HG03066 (cell line): Measurements from ENCODE around the gene POMP.
A peak's percentile ranks its signal among the peaks of the same experiment; 100 is the strongest.
"Not testable (repeated sequence)": the region's sequence is repeated elsewhere in the genome, so short reads cannot be mapped to it uniquely, and the experiment has no call there.

Source experiments
- ATAC-seq: cut with Tn5 transposase; IDR thresholded peaks from one replicate; pipeline ENCODE4 v1.9.1; 2021; ENCODE audit warnings: low read depth; ENCODE audit not compliant: unreplicated experiment

The POMP gene

DNA sequence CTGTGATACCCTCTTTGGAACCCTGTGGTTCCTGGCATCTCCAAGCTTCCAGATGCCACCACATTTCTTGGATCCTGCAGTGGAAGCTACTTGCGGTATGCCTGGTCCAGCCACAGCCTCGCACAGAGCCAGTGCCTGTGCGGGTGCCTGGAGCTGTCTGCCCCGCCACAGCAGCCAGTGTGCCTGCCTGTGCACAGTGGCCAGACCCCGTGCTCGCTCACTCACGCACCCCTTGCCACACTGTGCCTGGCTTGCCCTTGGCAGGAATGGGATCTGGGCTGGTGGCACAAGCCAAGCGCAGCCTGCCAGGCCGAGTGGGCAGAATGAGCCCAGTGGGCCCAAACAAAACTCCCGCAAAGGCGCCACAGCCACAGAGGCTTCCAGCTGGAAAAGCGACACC, 26.2 kb downstream of the POMP start:
- ATAC-seq = no peak

DNA sequence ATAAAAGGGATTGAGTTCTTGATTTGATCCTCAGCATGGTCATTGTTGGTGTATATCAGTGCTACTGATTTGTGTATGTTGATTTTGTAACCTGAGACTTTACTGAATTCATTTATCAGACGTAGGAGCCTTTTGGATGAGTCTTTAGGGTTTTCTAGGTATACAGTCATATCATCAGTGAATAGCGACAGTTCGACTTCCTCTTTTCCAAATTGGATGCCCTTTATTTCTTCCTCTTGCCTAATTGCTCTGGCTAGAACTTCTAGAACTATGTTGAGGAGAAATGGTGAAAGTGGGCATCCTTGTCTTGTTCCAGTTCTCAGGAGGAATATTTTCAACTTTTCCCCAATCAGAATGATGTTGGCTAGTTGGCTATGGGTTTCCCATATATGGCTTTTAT, 27.0 kb downstream of the POMP start:
- ATAC-seq = no peak

DNA sequence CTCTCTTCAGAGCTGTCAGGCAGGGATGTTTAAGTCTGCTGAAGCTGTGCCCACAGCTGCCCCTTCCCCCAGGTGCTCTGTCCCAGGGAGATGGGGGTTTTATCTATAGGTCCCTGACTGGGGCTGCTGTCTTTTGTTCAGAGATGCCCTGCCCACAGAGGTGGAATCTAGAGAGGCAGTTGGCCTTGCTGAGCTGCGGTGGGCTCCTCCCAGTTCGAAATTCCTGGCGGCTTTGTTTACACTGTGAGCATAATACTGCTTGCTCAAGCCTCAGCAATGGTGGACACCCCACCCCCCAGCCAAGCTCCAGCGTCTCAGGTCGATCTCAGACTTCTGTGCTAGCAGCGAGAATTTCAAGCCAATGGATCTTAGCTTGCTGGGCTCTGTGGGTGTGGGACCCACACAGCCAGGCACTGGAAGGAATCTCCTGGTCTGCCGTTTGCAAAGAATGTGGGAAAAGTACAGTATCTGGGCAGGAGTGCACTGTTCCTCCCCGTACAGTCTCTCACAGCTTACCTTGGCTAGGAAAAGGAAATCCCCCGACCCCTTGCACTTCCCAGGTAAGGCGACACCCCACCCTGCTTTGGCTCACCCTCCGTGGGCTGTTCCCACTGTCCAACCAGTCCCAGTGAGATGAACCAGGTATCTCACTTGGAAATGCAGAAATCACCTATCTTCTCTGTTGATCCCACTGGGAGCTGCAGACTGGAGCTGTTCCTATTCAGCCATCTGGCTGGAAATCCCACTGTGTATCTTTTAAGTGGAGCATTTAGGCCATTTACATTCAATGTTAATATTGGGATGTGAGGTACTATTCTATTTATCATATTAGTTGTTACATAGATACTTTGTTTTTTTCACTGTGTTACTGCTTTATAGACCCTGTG, 34.9 kb downstream of the POMP start:
- not testable (repeated sequence) for ATAC-seq

DNA sequence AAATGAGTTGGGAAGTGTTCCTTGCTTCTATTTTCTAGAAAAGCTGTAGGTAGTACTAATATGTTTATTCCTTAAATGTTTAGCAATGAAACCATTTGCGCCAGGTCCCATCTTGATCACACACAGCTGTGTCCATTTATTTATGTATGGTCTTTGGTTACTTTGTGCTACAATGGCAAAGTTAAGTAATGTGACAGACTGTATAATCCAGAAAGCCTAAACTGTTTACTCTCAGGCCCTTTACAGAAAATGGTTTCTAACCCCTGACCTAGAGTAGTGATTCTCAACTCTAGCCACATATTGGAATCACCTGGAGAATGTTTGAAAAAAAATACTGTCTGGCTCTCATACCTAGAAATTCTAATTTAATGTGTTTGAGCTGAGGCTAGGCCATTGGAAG, 38.5 kb downstream of the POMP start:
- ATAC-seq = no peak

DNA sequence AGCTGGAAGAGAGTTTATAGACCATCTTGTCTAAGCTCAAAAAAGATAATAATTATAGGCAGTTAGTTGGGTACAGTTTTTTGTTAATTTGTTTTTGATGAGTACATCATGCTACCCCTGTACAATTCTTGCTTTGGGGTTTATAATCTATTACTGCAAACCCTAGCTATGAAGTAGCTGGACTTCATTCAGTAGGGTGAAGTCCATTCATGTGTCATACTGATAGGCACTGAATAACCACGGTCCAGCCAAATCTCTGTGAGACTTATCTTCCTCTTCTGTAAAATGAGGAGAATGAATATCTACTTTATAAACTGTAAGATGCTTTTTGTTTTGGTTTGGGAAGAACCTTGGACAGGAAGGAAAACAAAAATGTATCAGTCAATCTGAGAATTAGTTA, 40.3 kb downstream of the POMP start:
- no peak for ATAC-seq

DNA sequence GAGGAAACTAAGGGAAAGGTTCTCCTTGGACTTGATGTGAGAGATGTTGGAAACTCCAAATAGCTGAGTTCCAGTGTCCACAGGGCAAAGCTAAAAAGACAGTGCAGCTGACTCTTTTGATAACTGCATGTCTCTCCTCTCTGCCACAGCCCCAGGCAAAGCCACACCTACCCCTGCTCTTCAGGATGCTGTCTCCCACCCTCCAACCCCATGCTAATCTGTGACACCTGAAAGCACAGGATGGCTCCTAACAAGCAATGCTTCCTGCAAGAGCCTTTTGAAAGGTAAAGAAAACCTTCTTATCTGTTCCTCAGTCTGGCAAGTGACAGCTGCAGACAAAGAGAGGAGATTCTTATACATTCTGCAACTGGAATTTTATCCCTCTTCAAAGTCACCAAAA, 45.4 kb downstream of the POMP start:
- ATAC-seq = no peak

DNA sequence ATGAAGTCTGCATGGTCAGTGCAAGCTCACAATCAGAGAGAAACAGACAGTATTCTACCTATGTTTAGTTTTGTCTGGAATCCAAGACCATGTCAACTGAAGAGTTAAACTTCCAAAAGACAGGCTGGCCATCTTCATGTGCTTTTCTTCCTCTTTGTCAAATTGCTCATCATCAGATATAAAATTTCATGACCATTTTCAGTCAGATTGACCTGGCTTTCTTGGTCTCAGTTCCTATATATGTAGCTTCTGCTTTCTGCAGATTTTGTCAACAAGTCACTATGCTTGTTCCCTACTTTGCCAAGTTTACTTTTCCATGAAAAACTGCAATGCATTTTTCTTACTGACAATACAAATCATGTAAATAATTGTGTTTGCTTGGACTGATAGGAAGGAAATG, 46.0 kb downstream of the POMP start:
- no peak for ATAC-seq

DNA sequence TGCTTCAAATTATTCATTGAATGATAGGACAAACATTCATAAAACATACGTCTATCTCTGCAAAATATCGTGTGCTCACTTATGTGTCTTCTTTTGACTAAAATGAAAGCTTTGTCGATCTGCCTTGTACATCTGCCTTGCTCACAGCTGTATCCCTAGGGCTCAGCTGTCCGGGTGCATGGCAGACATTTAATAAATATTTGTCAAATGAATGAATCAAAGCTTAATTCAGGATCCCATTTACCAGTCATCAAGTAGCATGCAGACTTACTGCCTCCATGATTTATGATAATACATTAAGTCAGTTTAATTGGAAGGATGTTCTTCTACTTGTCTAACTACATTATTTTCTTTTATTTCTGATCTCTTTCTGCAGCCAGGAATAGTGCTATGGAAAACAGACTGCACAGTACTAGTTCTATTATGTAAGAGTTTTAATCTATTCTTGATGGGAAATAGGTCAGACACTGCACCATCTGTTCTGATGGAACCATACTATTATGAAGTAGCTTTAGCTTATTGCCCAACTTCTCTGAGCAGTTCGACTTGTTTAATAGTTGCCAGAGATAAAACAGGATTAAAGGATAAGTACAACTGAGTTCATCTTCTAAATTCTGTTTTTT, 46.6 kb downstream of the POMP start:
- ATAC-seq = no peak

DNA sequence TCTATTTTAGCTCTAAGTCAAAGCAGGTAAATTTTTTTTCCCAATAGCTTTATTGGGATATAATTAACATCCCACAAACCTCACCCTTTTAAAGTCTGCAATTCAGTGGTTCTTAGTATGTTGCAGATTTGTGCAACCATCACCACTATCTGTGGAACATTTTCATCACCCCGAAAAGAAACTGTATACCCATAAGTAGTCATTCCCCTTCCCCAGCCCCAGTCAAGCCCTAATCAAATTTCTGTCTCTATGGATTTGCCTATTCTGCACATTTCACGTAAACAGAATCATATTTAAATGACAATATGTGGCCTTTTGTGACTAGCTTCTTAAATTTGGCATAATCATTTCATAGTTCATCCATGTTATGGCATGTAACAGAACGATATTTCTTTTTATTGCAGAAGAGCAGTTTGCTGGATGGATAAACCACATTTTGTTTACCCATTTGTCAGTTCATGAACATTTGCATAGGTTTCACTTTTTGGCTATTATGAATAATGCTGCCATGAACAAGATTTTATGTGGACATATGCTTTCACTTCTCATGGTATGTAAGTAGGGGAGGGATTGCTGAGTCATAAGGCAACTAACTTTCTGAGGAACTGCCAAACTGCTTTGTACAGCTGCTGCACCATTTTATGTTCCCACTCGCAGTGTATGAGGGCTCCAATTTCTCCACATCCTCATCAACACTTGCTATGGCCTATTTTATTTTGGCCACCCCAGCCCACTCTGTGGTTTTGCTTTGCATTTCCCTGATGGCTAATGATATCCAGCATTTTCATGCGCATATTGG, 48.9 kb downstream of the POMP start:
- peak; percentile 99 for ATAC-seq

DNA sequence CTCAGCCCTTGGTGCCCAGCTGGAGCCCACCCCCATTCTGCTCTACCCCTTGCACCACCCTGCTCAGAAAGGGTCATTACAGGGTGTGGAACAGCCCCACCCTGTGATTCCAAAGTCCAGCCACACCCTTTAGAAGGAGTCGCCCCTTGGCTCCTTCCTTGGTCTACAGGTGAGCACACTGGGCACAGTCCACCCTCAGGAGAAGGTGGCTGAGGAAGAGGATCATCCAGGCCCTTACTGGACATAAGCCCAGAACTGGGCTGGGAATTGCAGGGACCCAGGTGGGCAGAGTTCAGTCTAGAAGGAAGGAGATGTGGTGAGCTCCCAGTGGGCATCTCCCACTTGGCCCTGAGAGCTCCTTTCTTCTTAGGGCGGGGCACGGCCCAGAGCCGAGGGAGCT, 51.2 kb downstream of the POMP start:
- ATAC-seq = no peak

DNA sequence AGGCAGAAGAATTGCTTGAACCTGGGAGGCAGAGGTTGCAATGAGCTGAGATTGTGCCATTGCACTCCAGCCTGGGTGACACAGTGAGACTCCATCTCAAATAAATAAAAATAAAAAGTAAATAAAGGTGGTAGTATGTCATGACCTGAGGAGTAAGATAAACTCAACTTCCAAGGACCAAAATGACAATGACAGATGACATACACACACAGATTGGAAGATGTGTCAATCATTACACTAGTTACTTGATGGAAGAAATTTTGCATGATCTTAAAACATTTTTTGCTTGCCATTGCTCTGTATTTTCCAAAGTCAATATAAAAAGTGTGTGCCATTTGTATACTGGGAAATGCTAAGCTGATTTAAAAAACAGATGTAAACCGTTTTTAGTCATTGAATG, 55.7 kb downstream of the POMP start:
- no peak for ATAC-seq

DNA sequence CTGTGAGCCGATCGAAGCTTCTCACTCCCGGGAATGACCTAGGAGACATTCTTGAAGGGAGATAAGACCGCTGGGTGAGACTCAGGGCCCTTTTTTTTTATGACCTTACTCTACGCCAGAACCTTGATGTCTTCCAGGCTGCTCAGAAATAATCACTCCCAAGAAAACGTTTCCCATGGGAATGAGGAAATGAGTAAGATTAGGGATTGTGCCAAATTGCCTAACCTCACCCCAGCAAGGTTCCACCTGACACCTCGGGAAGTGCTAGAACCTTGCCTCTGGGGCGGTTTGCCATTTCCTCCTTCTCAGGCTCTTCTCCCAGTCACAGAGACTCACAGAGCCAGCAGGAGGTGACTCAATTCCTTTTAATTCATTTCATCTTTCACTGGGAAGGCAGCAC, 57.6 kb downstream of the POMP start:
- no peak for ATAC-seq

DNA sequence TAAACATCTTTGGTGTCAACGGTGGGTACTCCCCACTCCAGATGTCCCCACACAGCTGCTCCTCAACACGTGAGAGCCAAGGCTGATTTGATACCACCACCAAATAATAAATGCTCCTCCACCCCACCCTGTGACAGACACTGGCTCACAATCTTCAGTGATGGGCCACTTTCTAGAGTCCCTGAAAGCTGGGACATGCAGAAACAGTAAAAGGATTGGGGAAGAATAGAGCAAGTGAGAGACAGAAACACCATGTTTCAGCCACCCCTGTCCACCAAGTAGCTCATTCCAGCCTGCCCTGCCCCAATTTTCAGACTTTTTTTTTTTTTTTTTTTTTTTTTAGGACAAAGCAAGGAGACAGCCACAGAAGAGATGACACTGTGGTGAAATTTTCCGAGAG, 58.2 kb downstream of the POMP start:
- no peak for ATAC-seq

DNA sequence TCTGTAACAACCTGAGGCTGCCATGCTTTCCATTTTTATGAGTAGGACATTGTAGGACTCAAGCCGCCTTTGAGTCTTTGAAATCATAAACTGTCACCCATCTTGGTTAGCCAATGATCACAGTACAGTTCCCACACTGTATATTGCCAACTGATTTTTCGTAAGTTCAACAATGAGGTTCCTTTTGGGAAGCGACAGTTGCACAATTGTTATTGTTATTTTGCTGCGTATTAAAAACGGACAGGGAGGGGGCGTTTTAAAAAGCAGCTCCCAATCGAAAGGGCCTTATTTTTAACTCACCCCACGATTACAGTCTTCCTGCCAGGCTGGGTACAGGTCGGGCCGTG, 59.2 kb downstream of the POMP start:
- ATAC-seq = peak; percentile 2

DNA sequence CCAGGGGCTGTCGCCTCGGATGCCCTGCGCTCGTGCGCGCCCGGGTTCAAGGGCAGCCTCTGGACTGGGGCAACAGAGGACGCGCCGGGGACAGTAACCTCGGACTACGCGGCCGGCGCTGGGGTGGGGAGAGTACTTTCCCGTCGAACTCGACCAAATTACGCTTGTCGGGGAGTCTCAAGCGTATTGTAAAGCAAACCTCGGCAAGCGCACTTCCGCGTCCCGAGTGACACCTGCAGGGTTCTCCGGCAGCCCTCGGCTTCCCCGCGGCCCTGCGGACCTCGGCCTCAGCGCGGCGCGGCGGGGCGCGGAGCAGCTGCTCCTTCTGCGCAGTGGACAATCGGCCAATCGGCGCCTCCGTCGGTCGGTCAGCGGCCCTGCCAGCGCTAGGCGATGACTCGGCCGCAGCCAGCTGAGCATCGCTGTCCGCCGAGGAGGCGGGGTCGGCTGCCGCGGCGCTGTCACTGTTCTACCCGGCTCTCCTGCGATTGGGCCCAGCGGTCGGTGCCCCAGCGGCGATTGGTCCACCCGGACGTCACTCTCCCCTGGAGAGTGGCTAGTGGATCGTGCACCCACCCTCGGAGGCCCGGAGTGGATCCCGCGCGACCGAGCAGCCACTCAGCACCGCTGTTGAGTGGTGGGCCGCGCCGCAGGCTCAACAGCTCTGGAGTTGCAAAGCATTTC, 59.8 kb downstream of the POMP start, which contains the start of gene SLC46A3:
Gene SLC46A3, minus strand, starts transcription at position 428 of the 684 bp plus-strand sequence. CDS start 972 bp downstream, outside the sequence.
- ATAC-seq = peak; percentile 99

DNA sequence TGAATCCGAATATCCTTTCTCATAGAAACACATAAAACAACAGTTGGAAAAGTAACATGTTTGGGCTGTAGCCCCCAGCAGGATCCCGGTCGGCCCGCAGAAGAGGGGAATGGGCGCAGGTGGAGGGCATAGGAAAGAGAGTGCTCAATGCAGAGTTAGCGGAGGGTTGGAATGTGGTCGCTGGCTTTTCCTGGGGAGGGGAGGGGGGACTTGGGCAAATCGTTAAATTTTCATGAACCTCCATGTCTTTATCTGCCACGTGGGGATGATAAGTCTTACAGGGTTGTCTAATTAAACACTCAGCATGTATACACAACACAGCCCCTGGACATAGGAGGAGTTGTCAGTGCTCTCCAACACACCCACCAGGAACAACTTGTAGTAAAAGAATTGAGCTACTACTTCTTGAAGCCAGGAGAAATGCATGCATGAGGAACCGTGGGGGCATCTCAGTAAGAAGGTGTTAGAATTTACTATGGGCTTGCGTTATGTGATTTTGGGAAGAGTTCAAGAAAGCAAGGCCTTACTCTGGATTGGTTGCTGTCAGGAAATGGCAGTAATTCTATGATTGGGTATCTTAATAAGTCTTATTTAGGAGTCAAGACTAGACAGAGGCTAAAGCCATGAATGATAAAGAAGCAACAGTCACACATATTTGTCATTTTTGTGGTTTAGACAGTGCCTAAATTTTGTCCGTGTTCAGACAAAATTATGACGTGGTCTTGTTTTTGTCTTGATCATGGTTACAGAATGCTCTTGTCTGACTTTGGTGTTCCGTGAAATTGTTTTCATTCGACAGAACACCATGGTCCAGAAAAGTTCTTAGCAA, 60.5 kb downstream of the POMP start:
- ATAC-seq = no peak

DNA sequence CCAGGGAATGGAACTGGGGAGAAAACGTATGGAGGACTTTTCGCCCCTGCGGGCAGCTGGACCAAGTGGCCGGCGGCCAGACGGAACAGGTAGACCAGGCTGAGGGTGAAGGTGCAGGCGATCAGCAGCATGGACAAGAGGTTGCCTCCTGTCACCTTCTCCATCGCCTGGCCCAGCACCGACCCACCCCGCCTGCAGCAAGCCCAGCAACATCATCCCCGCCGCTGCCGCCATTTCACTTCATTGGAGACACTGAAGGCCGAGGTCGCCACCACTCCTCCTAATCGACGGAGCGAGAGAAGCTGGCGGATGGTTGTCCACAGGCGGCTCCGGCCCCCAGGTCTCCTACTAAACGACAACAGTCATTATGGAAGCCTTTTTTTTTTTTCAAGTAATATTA, 64.9 kb downstream of the POMP start:
- no peak for ATAC-seq

DNA sequence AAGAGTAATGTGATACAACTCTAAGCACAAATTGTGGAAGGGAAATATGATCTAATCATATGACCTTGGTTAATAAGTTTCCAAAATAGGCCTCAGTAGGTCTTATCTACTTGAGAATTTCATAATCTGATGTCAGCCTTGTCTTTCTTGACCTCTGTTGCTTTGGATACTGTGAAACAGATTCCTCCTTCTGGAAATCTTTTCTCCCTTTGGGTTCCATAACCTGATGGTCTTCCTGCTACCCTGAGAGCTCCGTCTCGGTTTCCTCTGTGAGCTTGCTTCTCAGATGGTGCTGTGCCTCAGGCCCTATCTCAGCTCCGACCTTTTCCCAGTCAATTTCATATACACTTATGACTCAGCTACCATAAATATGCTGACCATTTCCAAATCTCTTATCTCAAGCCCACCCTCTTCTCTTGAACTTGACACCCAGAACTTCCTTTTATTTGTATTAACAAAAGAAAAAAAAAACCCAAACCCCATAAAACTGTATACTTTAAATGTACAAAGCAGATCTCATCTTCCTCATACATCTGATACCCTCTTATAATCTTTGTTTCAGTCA, 66.2 kb downstream of the POMP start:
- no peak for ATAC-seq
